Mucosa of rectum (tissue), 2 donors: ENCODE measurements around the gene NOSIP.

Experiments used
- H3K27ac ChIP-seq, 2 donors: one replicate each; pipeline ENCODE4 v1.7.0; 2013; ENCODE audit warnings: inconsistent platforms in 2 of 2, low read depth in 2 of 2, low read length in 2 of 2
- H3K27me3 ChIP-seq, 2 donors: one replicate each; pipeline ENCODE4 v1.7.0; 2013; ENCODE audit warnings: low read length in 2 of 2; ENCODE audit not compliant: control insufficient read depth in 2 of 2, insufficient read depth in 2 of 2
- H3K36me3 ChIP-seq, 2 donors: one replicate each; pipeline ENCODE4 v1.7.0; 2013; ENCODE audit warnings: low read length in 2 of 2; ENCODE audit not compliant: control insufficient read depth in 2 of 2, insufficient read depth in 2 of 2
- H3K4me1 ChIP-seq, 2 donors: one replicate each; pipeline ENCODE4 v1.7.0; 2013; ENCODE audit warnings: low read length in 2 of 2, mild to moderate bottlenecking in 1 of 2; ENCODE audit not compliant: control insufficient read depth in 2 of 2, insufficient read depth in 2 of 2
- H3K4me3 ChIP-seq, 2 donors: one replicate each; pipeline ENCODE4 v1.7.0; 2013; ENCODE audit warnings: low read length in 2 of 2
- H3K9ac ChIP-seq, 2 donors: one replicate each; pipeline ENCODE4 v1.7.0; 2013; ENCODE audit warnings: low read length in 2 of 2, low read depth in 1 of 2, mild to moderate bottlenecking in 1 of 2
- H3K9me3 ChIP-seq, 2 donors: one replicate each; pipeline ENCODE4 v1.7.0; 2013; ENCODE audit warnings: low read length in 2 of 2; ENCODE audit not compliant: control insufficient read depth in 2 of 2
- donor health status: healthy.
- donor health status: Normal muscosa, but diverticular disease.

The NOSIP gene

GRCh38 chr19:49574206-49574755, 6.1 kb downstream of the NOSIP start:
- no peak overlapping the region for H3K4me3 ChIP-seq
- peaks cover 8 to 17% of the 10 kb centered on the region in 2 donors for H3K4me1 ChIP-seq
- no peaks in the 10 kb centered on the region for H3K9me3 ChIP-seq
- peaks cover 10 to 20% of the 10 kb centered on the region in 2 donors for H3K36me3 ChIP-seq
- H3K27me3 ChIP-seq, result no peaks in the 10 kb centered on the region
- H3K9ac ChIP-seq, result no peak overlapping the region
- H3K27ac ChIP-seq, result no peak overlapping the region

- peaks cover 10 to 18% of the 10 kb centered on the region in 2 donors for H3K4me1 ChIP-seq
- no peaks in the 10 kb centered on the region for H3K27me3 ChIP-seq
- H3K36me3 ChIP-seq, result peaks cover 10 to 20% of the 10 kb centered on the region in 2 donors
- H3K9me3 ChIP-seq, result no peaks in the 10 kb centered on the region
- H3K27ac ChIP-seq, result no peak overlapping the region
- H3K9ac ChIP-seq, result no peak overlapping the region
- H3K4me3 ChIP-seq, result no peak overlapping the region
These were observed 6.9 kb downstream of the NOSIP start for GRCh38 chr19:49573425-49573824.

GRCh38 chr19:49573009-49573408, 7.3 kb downstream of the NOSIP start:
- Histone ChIP-seq H3K27ac (no peak overlapping the region), H3K4me3 (no peak overlapping the region), H3K4me1 (peaks cover 14 to 22% of the 10 kb centered on the region in 2 donors), H3K9me3 (no peaks in the 10 kb centered on the region), H3K27me3 (no peaks in the 10 kb centered on the region), H3K9ac (no peak overlapping the region), H3K36me3 (peaks cover 10 to 20% of the 10 kb centered on the region in 2 donors)

- Histone ChIP-seq H3K27ac (no peak overlapping the region), H3K36me3 (peaks cover 10 to 18% of the 10 kb centered on the region in 2 donors), H3K27me3 (no peaks in the 10 kb centered on the region), H3K9me3 (no peaks in the 10 kb centered on the region), H3K9ac (peak overlapping the region in 1 of 2 donors; percentile 40), H3K4me1 (peaks cover 28 to 34% of the 10 kb centered on the region in 2 donors), H3K4me3 (no peak overlapping the region)
These were observed 9.2 kb downstream of the NOSIP start for GRCh38 chr19:49570997-49571676.

GRCh38 chr19:49570138-49570856, 10.1 kb downstream of the NOSIP start:
- H3K36me3 ChIP-seq, result peaks cover 10 to 12% of the 10 kb centered on the region in 2 donors
- no peaks in the 10 kb centered on the region for H3K9me3 ChIP-seq
- H3K4me1 ChIP-seq, result peaks cover 35 to 39% of the 10 kb centered on the region in 2 donors
- peak overlapping the region in 1 of 2 donors; percentile 40 for H3K9ac ChIP-seq
- H3K27ac ChIP-seq, result peak overlapping the region in 1 of 2 donors; percentile 45
- H3K4me3 ChIP-seq, result no peak overlapping the region
- no peaks in the 10 kb centered on the region for H3K27me3 ChIP-seq

GRCh38 chr19:49567861-49568441, 12.4 kb downstream of the NOSIP start:
- H3K4me3 ChIP-seq, result no peak overlapping the region
- peak overlapping the region; percentile 79 for H3K27ac ChIP-seq
- peaks cover 0 to under 1% of the 10 kb centered on the region in 2 donors for H3K36me3 ChIP-seq
- H3K27me3 ChIP-seq, result no peaks in the 10 kb centered on the region
- H3K9me3 ChIP-seq, result no peaks in the 10 kb centered on the region
- H3K4me1 ChIP-seq, result peaks cover 45 to 53% of the 10 kb centered on the region in 2 donors
- H3K9ac ChIP-seq, result peak overlapping the region; percentile 33 to 34

- H3K27me3 ChIP-seq, result no peaks in the 10 kb centered on the region
- no peaks in the 10 kb centered on the region for H3K36me3 ChIP-seq
- H3K9me3 ChIP-seq, result no peaks in the 10 kb centered on the region
- H3K4me3 ChIP-seq, result no peak overlapping the region
- H3K27ac ChIP-seq, result peak overlapping the region; percentile 16 to 63
- H3K9ac ChIP-seq, result no peak overlapping the region
- peaks cover 51 to 65% of the 10 kb centered on the region in 2 donors for H3K4me1 ChIP-seq
These were observed 14.1 kb downstream of the NOSIP start for GRCh38 chr19:49566302-49566701.

- peak overlapping the region; percentile 89 to 91 for H3K27ac ChIP-seq
- peak overlapping the region; percentile 9 to 20 for H3K9ac ChIP-seq
- H3K36me3 ChIP-seq, result no peaks in the 10 kb centered on the region
- H3K4me3 ChIP-seq, result peak overlapping the region in 1 of 2 donors; percentile 10
- no peaks in the 10 kb centered on the region for H3K9me3 ChIP-seq
- H3K4me1 ChIP-seq, result peaks cover 50 to 71% of the 10 kb centered on the region in 2 donors
- no peaks in the 10 kb centered on the region for H3K27me3 ChIP-seq
These were observed 15.1 kb downstream of the NOSIP start for GRCh38 chr19:49565261-49565660.

GRCh38 chr19:49564616-49565045, 15.7 kb downstream of the NOSIP start:
- Histone ChIP-seq H3K4me1 (peaks cover 53 to 76% of the 10 kb centered on the region in 2 donors), H3K27me3 (no peaks in the 10 kb centered on the region), H3K36me3 (peaks cover 0 to 1% of the 10 kb centered on the region in 2 donors), H3K27ac (peak overlapping the region; percentile 89 to 91), H3K9ac (peak overlapping the region in 1 of 2 donors; percentile 20), H3K9me3 (no peaks in the 10 kb centered on the region), H3K4me3 (peak overlapping the region in 1 of 2 donors; percentile 10)
